CD4-positive, alpha-beta T cell (primary cell): ENCODE results near the gene PHKB. TPM values are rescaled to one million over a fixed set of nuclear protein-coding genes. Genes with fewer than 3 reads are reported as not detected.

ENCODE experiments used
- ATAC-seq: fragments of 200-7000 bp; cut with Tn5 transposase; one replicate; pipeline ENCODE4 v1.10.0; 2022; ENCODE audit warnings: mild to moderate bottlenecking; ENCODE audit not compliant: poor library complexity
- CTCF ChIA-PET: fragments of 350-600 bp; sonication (Branson Sonifier 250); formaldehyde crosslinking; loops from one replicate; lab custom pipeline; 2021; ENCODE audit warnings: antibody characterized with exemption, inconsistent platforms; lab: Charles Lee
- POLR2A ChIA-PET: fragments of 350-600 bp; sonication (Branson Sonifier 250); formaldehyde crosslinking; loops from one replicate; lab custom pipeline; 2021; ENCODE audit warnings: antibody characterized with exemption, inconsistent platforms; lab: Charles Lee
- DNase-seq, 14 experiments: peaks; one replicate each; pipeline ENCODE4 v3.0.0-alpha.2; 2013 to 2020; ENCODE audit warnings: mixed read lengths in 2 of 14
- H3K27ac ChIP-seq, 2 donors: one replicate each; pipeline versions ENCODE4 v1.5.1 to v1.7.0; 2013; ENCODE audit warnings: low read length in 2 of 2, low read depth in 1 of 2, mild to moderate bottlenecking in 1 of 2
- H3K27me3 ChIP-seq, 2 experiments: 1 replicate in 1 of 2; 2 replicates in 1 of 2; pipeline versions ENCODE4 v1.6.1 to v1.7.0; 2013; ENCODE audit warnings: low read length in 2 of 2, control low read depth in 1 of 2, mild to moderate bottlenecking in 1 of 2, moderate library complexity in 1 of 2; ENCODE audit not compliant: insufficient read depth in 2 of 2, control insufficient read depth in 1 of 2
- H3K36me3 ChIP-seq: one replicate; pipeline ENCODE4 v1.6.1; 2013; ENCODE audit warnings: low read length, control low read depth; ENCODE audit not compliant: insufficient read depth
- H3K4me1 ChIP-seq: one replicate; pipeline ENCODE4 v1.6.1; 2013; ENCODE audit warnings: low read length, control low read depth; ENCODE audit not compliant: insufficient read depth
- H3K4me3 ChIP-seq: one replicate; pipeline ENCODE4 v1.5.1; 2013; ENCODE audit warnings: mild to moderate bottlenecking, low read length, moderate library complexity
- H3K9me3 ChIP-seq, 2 experiments: 1 replicate in 1 of 2; 2 replicates in 1 of 2; pipeline versions ENCODE4 v1.6.1 to v1.7.0; 2013; ENCODE audit warnings: low read length in 2 of 2, mild to moderate bottlenecking in 2 of 2, control low read depth in 1 of 2, moderate library complexity in 1 of 2; ENCODE audit not compliant: control insufficient read depth in 1 of 2, insufficient read depth in 1 of 2
- H3K27ac Mint-ChIP-seq: one replicate; pipeline ENCODE4 v1.8.0; 2020; ENCODE audit warnings: mixed read lengths
- H3K27me3 Mint-ChIP-seq: one replicate; pipeline ENCODE4 v1.8.0; 2021; ENCODE audit warnings: mixed read lengths
- H3K36me3 Mint-ChIP-seq: one replicate; pipeline ENCODE4 v1.8.0; 2021; ENCODE audit warnings: low read depth, mixed read lengths
- H3K4me1 Mint-ChIP-seq: one replicate; pipeline ENCODE4 v1.8.0; 2021; ENCODE audit warnings: low read depth, mixed read lengths
- H3K4me3 Mint-ChIP-seq: one replicate; pipeline ENCODE4 v1.8.0; 2020; ENCODE audit warnings: mild to moderate bottlenecking, mixed read lengths
- H3K9me3 Mint-ChIP-seq: one replicate; pipeline ENCODE4 v1.8.0; 2020; ENCODE audit warnings: mixed read lengths
- intact Hi-C, 2 experiments: fragments of 100-400 bp; cut with DNase I in 1 of 2; cut with micrococcal nuclease in 1 of 2; formaldehyde crosslinking; loops; one replicate each; pipeline versions ENCODE4 v1.15.1 to v1.9.0; 2023 to 2025; cut with DNase I, micrococcal nuclease
- total RNA-seq, 174 experiments: library from RNA in 2 of 174; stranded (reverse) in 2 of 174; gene quantifications; one replicate each; pipeline ENCODE4 v1.2.3 and lab custom pipeline; 2021 to 2026
- TF ChIP-seq, protein P1 (sequence below): fragments of 200-600 bp; IDR thresholded peaks from one replicate; pipeline ENCODE4 v1.8.0; 2022; ENCODE audit warnings: antibody characterized with exemption, mild to moderate bottlenecking

Gene PHKB
- total RNA-seq, 2 experiments from 2014 or later: 28.8 to 31.3 TPM

DNA sequence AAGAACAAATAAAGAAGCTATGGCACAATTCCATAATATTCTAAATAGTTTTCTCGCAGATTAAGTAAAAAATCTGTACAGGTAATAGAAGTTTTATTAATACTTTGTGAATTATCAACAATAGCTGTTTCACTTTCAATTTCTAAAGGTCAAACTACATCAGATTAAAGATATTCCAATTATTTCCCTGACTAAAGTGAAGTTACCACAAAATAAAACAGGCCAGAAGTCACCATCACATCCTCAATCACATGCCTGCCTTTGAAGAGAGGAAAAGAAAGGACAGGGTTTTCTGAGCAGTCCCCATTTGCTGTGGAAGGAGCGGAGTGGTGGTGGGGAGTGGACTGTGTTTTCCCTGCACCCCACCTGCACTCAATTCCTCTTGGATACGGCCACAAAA, 11.3 kb upstream of the PHKB start:
- intact Hi-C loops: loop anchor here (1.0 to 10.0 kb wide), 2 partner anchors 23 to 765 kb away; partner anchors contain the start of genes ORC6 (in 1 of the 2) and VPS35 (in 1 of the 2)
- no peaks in the 10 kb centered on the region for H3K9me3 Mint-ChIP-seq
- H3K4me3 Mint-ChIP-seq: no peak overlapping the region
- H3K27me3 ChIP-seq: no peaks in the 10 kb centered on the region
- no peaks in the 10 kb centered on the region for H3K4me1 ChIP-seq
- ChIA-PET POLR2A (interaction anchor here (1.1 to 3.0 kb wide), 2 partner anchors 11 to 12 kb away, joined by 3 to 11 read pairs; partner anchors contain the start of genes ITFG1 and PHKB), CTCF (interaction anchor here (1.0 kb wide), 1 partner anchor 15 kb away, joined by 3 read pairs; no protein-coding TSS in a partner anchor)
- no peaks in the 10 kb centered on the region for H3K9me3 ChIP-seq
- ATAC-seq (no peak), DNase-seq (no peak)
- H3K36me3 Mint-ChIP-seq: peaks cover 89% of the 10 kb centered on the region
- H3K27me3 Mint-ChIP-seq: no peaks in the 10 kb centered on the region
- no peak overlapping the region for H3K27ac Mint-ChIP-seq
- no peak overlapping the region for H3K27ac ChIP-seq
- peaks cover 48% of the 10 kb centered on the region for H3K4me1 Mint-ChIP-seq
- TF ChIP-seq, protein P1, sequence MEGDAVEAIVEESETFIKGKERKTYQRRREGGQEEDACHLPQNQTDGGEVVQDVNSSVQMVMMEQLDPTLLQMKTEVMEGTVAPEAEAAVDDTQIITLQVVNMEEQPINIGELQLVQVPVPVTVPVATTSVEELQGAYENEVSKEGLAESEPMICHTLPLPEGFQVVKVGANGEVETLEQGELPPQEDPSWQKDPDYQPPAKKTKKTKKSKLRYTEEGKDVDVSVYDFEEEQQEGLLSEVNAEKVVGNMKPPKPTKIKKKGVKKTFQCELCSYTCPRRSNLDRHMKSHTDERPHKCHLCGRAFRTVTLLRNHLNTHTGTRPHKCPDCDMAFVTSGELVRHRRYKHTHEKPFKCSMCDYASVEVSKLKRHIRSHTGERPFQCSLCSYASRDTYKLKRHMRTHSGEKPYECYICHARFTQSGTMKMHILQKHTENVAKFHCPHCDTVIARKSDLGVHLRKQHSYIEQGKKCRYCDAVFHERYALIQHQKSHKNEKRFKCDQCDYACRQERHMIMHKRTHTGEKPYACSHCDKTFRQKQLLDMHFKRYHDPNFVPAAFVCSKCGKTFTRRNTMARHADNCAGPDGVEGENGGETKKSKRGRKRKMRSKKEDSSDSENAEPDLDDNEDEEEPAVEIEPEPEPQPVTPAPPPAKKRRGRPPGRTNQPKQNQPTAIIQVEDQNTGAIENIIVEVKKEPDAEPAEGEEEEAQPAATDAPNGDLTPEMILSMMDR: no peak
- peaks cover 53% of the 10 kb centered on the region for H3K36me3 ChIP-seq
- no peak overlapping the region for H3K4me3 ChIP-seq

DNA sequence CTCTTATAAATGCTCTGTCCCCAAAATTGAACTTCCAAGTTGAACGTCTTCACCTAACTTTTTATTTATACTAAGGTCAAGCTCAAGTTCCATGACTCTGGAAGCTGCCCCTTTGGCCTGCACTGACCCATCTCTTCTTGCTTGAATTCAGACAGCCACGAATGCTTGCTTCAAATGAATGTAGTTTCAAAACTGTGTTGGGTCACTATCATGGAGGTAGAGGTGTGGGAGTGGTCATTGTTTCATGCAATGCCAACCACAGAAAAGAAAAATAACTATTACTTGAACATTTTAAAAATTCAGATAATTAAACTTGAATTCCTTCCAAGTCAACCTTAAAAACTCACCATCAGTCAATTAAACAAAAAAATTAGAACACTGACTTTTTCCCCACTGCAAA, 2.8 kb upstream of the PHKB start:
- peaks cover 59% of the 10 kb centered on the region for H3K4me1 Mint-ChIP-seq

DNA sequence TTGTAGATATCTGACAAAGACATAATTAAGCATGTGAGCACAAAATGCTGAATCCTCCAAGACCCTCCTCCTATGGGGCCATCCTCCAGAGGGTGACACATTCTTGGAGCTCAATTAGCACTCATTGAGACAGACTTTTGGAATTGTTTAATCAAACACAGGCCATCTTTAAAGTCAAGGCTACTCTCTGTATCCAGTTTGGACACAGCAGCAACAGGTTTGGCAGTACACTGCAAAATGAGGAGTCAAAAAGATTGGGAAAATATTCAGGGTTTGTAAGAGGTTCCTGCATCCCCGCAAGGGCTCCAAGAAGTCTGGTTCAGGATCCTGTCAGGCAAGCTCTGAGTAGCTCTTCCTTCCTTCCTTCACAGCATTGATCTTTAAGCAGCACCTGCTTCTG, 1.5 kb upstream of the PHKB start:
- peak overlapping the region; percentile 89 for H3K4me3 Mint-ChIP-seq
- ChIA-PET POLR2A (interaction anchor here (2.0 kb wide), 1 partner anchor 9 kb away, joined by 11 read pairs; no protein-coding TSS in a partner anchor), CTCF (interaction anchor here (1.4 kb wide), 1 partner anchor 322 kb away, joined by 3 read pairs; no protein-coding TSS in a partner anchor)
- Histone ChIP-seq H3K9me3 (no peaks in the 10 kb centered on the region), H3K27ac (peak overlapping the region in 1 of 2 donors; percentile 4), H3K4me1 (peaks cover 26% of the 10 kb centered on the region), H3K36me3 (peaks cover 23% of the 10 kb centered on the region), H3K27me3 (no peaks in the 10 kb centered on the region), H3K4me3 (peak overlapping the region; percentile 79)
- no peak for DNase-seq
- no peak for ATAC-seq
- TF ChIP-seq, protein P1: no peak
- intact Hi-C loops: loop anchor here (5.0 to 10.0 kb wide), 8 partner anchors 317 to 1145 kb away; partner anchors contain the start of genes ORC6 (in 2 of the 2), VPS35 (in 2 of the 2), ABCC11 (in 1 of the 2) and LONP2 (in 1 of the 2)
- peaks cover 65% of the 10 kb centered on the region for H3K4me1 Mint-ChIP-seq
- H3K27ac Mint-ChIP-seq: peak overlapping the region; percentile 87
- no peaks in the 10 kb centered on the region for H3K9me3 Mint-ChIP-seq
- H3K36me3 Mint-ChIP-seq: peaks cover 63% of the 10 kb centered on the region
- no peaks in the 10 kb centered on the region for H3K27me3 Mint-ChIP-seq

More for the DNA sequence above, 2.8 kb upstream of the PHKB start:
- TF ChIP-seq, protein P1: no peak
- no peak for ATAC-seq
- H3K9me3 Mint-ChIP-seq: no peaks in the 10 kb centered on the region
- H3K4me3 Mint-ChIP-seq: peak overlapping the region; percentile 17
- H3K27me3 Mint-ChIP-seq: no peaks in the 10 kb centered on the region
- Histone ChIP-seq H3K27me3 (no peaks in the 10 kb centered on the region), H3K27ac (no peak overlapping the region), H3K4me3 (no peak overlapping the region), H3K4me1 (peaks cover 26% of the 10 kb centered on the region), H3K36me3 (peaks cover 27% of the 10 kb centered on the region), H3K9me3 (no peaks in the 10 kb centered on the region)
- no peak for DNase-seq
- ChIA-PET POLR2A (no interaction called here), CTCF (no interaction called here)
- H3K36me3 Mint-ChIP-seq: peaks cover 68% of the 10 kb centered on the region
- no peak overlapping the region for H3K27ac Mint-ChIP-seq
- intact Hi-C loops: loop anchor here in 1 of 2 experiments (10.0 kb wide), 1 partner anchor 774 kb away; the partner anchor contains the start of genes ORC6 and VPS35
